HEK293 (cell line): ENCODE measurements around the gene BEST1.

ENCODE experiments used
- SALL2 ChIP-seq: fragments of 450-650 bp; formaldehyde crosslinking; IDR thresholded peaks from 2 replicates; pipeline ENCODE4 v1.5.0; 2017; ENCODE audit warnings: missing biosample characterization, mild to moderate bottlenecking, missing genetic modification characterization, borderline replicate concordance
- SP2 ChIP-seq: fragments of 450-650 bp; formaldehyde crosslinking; IDR thresholded peaks from 2 replicates; pipeline ENCODE4 v1.5.1; 2016; ENCODE audit warnings: missing biosample characterization, missing genetic modification characterization
- YY1 ChIP-seq: fragments of 450-650 bp; formaldehyde crosslinking; IDR thresholded peaks from 2 replicates; pipeline ENCODE4 v1.5.1; 2018; ENCODE audit warnings: missing biosample characterization, missing genetic modification characterization
- ZBTB1 ChIP-seq: fragments of 450-650 bp; formaldehyde crosslinking; IDR thresholded peaks from 2 replicates; pipeline ENCODE4 v1.5.1; 2016; ENCODE audit warnings: missing biosample characterization, missing genetic modification characterization
- ZNF274 ChIP-seq, 2 experiments: fragments of 200-500 bp in 1 of 2; fragments of 450-650 bp in 1 of 2; sonication (Bioruptor generic) in 1 of 2; formaldehyde crosslinking in 1 of 2; IDR thresholded peaks; 2 replicates each; pipeline versions ENCODE4 v1.5.1 to v1.6.1; 2014 to 2016; ENCODE audit warnings: borderline replicate concordance in 1 of 2, inconsistent platforms in 1 of 2, low read length in 1 of 2, missing biosample characterization in 1 of 2, missing genetic modification characterization in 1 of 2
- ZNF530 ChIP-seq: fragments of 450-650 bp; formaldehyde crosslinking; IDR thresholded peaks from 2 replicates; pipeline ENCODE4 v1.5.1; 2016; ENCODE audit warnings: low read depth, missing biosample characterization, missing genetic modification characterization
- ZNF560 ChIP-seq: fragments of 450-650 bp; formaldehyde crosslinking; IDR thresholded peaks from 2 replicates; pipeline ENCODE4 v1.5.1; 2017; ENCODE audit warnings: missing biosample characterization, missing genetic modification characterization, borderline replicate concordance
- ZNF585B ChIP-seq: fragments of 450-650 bp; formaldehyde crosslinking; IDR thresholded peaks from 2 replicates; pipeline ENCODE4 v1.5.1; 2016; ENCODE audit warnings: missing biosample characterization, missing genetic modification characterization
- ZNF610 ChIP-seq: fragments of 450-650 bp; formaldehyde crosslinking; IDR thresholded peaks from 2 replicates; pipeline ENCODE4 v1.5.1; 2016; ENCODE audit warnings: missing biosample characterization, missing genetic modification characterization, borderline replicate concordance
- ZNF785 ChIP-seq: fragments of 450-650 bp; formaldehyde crosslinking; IDR thresholded peaks from 2 replicates; pipeline ENCODE4 v1.5.1; 2016; ENCODE audit warnings: missing biosample characterization, missing genetic modification characterization
- TF ChIP-seq, protein P1 (sequence below): fragments of 450-650 bp; formaldehyde crosslinking; IDR thresholded peaks from 2 replicates; pipeline ENCODE4 v1.5.1; 2016; ENCODE audit warnings: missing biosample characterization, missing genetic modification characterization
- TF ChIP-seq, protein P2 (sequence below): fragments of 450-650 bp; formaldehyde crosslinking; IDR thresholded peaks from 2 replicates; pipeline ENCODE4 v1.5.1; 2016; ENCODE audit warnings: missing biosample characterization, missing genetic modification characterization
- TF ChIP-seq, protein P3 (sequence below): fragments of 450-650 bp; formaldehyde crosslinking; IDR thresholded peaks from 2 replicates; pipeline ENCODE4 v1.5.1; 2016; ENCODE audit warnings: missing biosample characterization, missing genetic modification characterization

DNA sequence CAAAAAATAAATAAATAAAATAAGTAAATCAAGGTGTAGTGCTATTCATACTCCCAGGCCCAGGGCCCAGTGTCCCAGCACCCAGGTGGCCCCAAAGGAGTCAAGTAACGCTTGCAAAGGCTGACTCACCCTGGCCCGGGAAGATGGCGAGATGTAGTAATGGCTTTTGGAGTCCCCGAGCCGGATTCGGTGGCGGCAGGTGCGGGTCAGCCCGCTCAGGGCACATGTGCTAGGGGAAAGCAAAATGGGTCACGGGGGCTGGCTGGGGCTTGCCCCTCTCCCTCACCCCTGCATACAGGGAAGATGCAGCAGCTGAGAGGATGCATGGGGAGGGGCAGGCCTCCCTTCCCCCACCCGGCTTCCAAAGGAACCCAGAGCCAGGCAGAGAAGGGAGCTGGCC lies 47.8 kb upstream of the BEST1 start:
- TF ChIP-seq, protein P1, sequence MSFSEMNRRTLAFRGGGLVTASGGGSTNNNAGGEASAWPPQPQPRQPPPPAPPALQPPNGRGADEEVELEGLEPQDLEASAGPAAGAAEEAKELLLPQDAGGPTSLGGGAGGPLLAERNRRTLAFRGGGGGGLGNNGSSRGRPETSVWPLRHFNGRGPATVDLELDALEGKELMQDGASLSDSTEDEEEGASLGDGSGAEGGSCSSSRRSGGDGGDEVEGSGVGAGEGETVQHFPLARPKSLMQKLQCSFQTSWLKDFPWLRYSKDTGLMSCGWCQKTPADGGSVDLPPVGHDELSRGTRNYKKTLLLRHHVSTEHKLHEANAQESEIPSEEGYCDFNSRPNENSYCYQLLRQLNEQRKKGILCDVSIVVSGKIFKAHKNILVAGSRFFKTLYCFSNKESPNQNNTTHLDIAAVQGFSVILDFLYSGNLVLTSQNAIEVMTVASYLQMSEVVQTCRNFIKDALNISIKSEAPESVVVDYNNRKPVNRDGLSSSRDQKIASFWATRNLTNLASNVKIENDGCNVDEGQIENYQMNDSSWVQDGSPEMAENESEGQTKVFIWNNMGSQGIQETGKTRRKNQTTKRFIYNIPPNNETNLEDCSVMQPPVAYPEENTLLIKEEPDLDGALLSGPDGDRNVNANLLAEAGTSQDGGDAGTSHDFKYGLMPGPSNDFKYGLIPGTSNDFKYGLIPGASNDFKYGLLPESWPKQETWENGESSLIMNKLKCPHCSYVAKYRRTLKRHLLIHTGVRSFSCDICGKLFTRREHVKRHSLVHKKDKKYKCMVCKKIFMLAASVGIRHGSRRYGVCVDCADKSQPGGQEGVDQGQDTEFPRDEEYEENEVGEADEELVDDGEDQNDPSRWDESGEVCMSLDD (tag by site-specific recombination) = no peak
- no peak for TF ChIP-seq ZNF585B (tag by site-specific recombination)
- TF ChIP-seq, protein P2, sequence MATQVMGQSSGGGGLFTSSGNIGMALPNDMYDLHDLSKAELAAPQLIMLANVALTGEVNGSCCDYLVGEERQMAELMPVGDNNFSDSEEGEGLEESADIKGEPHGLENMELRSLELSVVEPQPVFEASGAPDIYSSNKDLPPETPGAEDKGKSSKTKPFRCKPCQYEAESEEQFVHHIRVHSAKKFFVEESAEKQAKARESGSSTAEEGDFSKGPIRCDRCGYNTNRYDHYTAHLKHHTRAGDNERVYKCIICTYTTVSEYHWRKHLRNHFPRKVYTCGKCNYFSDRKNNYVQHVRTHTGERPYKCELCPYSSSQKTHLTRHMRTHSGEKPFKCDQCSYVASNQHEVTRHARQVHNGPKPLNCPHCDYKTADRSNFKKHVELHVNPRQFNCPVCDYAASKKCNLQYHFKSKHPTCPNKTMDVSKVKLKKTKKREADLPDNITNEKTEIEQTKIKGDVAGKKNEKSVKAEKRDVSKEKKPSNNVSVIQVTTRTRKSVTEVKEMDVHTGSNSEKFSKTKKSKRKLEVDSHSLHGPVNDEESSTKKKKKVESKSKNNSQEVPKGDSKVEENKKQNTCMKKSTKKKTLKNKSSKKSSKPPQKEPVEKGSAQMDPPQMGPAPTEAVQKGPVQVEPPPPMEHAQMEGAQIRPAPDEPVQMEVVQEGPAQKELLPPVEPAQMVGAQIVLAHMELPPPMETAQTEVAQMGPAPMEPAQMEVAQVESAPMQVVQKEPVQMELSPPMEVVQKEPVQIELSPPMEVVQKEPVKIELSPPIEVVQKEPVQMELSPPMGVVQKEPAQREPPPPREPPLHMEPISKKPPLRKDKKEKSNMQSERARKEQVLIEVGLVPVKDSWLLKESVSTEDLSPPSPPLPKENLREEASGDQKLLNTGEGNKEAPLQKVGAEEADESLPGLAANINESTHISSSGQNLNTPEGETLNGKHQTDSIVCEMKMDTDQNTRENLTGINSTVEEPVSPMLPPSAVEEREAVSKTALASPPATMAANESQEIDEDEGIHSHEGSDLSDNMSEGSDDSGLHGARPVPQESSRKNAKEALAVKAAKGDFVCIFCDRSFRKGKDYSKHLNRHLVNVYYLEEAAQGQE (tag by site-specific recombination) = no peak
- TF ChIP-seq ZNF785 = no peak
- TF ChIP-seq ZNF560 (tag by site-specific recombination) = no peak
- no peak for TF ChIP-seq ZBTB1
- TF ChIP-seq, protein P3, sequence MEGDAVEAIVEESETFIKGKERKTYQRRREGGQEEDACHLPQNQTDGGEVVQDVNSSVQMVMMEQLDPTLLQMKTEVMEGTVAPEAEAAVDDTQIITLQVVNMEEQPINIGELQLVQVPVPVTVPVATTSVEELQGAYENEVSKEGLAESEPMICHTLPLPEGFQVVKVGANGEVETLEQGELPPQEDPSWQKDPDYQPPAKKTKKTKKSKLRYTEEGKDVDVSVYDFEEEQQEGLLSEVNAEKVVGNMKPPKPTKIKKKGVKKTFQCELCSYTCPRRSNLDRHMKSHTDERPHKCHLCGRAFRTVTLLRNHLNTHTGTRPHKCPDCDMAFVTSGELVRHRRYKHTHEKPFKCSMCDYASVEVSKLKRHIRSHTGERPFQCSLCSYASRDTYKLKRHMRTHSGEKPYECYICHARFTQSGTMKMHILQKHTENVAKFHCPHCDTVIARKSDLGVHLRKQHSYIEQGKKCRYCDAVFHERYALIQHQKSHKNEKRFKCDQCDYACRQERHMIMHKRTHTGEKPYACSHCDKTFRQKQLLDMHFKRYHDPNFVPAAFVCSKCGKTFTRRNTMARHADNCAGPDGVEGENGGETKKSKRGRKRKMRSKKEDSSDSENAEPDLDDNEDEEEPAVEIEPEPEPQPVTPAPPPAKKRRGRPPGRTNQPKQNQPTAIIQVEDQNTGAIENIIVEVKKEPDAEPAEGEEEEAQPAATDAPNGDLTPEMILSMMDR (tag by site-specific recombination) = no peak
- no peak for TF ChIP-seq ZNF610
- TF ChIP-seq ZNF274 (IDR thresholded peaks at IDR 0.05; ENCODE audit: low read length) = no peak
- no peak for TF ChIP-seq ZNF274 (tag by site-specific recombination; IDR thresholded peaks at IDR 0.05; ENCODE audit: borderline replicate concordance)
- no peak for TF ChIP-seq SP2 (tag by site-specific recombination)
- TF ChIP-seq ZNF530 = no peak
- TF ChIP-seq YY1 (tag by site-specific recombination) = no peak
- TF ChIP-seq SALL2 (tag by site-specific recombination) = no peak
